ENCODE measurements around the gene ASCL5.

DNA sequence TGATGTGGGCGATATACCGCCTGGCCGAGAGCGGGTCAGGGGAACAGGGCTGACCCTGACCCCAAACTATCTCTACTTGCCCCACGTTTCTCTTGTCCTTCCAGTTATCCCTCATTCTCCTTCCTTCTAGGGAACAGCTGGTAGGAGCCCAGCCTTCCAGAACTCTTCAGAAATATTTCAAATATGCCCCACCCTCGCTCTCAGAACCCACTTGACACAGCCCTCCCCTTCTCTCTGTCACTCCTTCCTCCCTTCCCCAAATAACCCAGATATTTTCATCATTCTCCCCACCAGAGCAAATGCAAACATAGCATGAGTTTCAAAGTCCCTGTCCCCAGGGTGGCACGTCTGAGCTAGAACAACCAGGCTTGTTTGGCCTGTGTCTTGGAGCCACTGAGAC lies 15.8 kb downstream of the ASCL5 start:
- TF ChIP-seq, protein P1, sequence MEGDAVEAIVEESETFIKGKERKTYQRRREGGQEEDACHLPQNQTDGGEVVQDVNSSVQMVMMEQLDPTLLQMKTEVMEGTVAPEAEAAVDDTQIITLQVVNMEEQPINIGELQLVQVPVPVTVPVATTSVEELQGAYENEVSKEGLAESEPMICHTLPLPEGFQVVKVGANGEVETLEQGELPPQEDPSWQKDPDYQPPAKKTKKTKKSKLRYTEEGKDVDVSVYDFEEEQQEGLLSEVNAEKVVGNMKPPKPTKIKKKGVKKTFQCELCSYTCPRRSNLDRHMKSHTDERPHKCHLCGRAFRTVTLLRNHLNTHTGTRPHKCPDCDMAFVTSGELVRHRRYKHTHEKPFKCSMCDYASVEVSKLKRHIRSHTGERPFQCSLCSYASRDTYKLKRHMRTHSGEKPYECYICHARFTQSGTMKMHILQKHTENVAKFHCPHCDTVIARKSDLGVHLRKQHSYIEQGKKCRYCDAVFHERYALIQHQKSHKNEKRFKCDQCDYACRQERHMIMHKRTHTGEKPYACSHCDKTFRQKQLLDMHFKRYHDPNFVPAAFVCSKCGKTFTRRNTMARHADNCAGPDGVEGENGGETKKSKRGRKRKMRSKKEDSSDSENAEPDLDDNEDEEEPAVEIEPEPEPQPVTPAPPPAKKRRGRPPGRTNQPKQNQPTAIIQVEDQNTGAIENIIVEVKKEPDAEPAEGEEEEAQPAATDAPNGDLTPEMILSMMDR (IDR thresholded peaks at IDR 0.05) = no peak
- TF ChIP-seq POLR2A (IDR thresholded peaks at IDR 0.05) = no peak
